Loucy (cell line): ENCODE measurements around the gene CLCN5.

ENCODE experiments used
- CTCF ChIP-seq: fragments of 200-600 bp; sonication (generic); conservative IDR thresholded peaks from 2 replicates; pipeline ENCODE4 v1.5.1; 2014; ENCODE audit warnings: mild to moderate bottlenecking, antibody characterized with exemption, low read length
- EZH2phosphoT487 ChIP-seq: fragments of 200-600 bp; IDR thresholded peaks from 2 replicates; pipeline ENCODE4 v1.6.1; 2018; ENCODE audit warnings: antibody characterized with exemption, mild to moderate bottlenecking, moderate library complexity, borderline replicate concordance

GRCh38 chrX:49879656-49880277 is 42.6 kb upstream of the CLCN5 start:
- no peak for TF ChIP-seq CTCF
- no peak for TF ChIP-seq EZH2phosphoT487
